Measurements from ENCODE around the gene KCNA3. TPM values are rescaled to one million over a fixed set of nuclear protein-coding genes. Genes with fewer than 3 reads are reported as not detected.
"Not testable (repeated sequence)": the region's sequence is repeated elsewhere in the genome, so short reads cannot be mapped to it uniquely, and the experiment has no call there.

The KCNA3 gene
- polyA plus RNA-seq, 3 donors = 0.12 to 0.15 (median 0.14) TPM

DNA sequence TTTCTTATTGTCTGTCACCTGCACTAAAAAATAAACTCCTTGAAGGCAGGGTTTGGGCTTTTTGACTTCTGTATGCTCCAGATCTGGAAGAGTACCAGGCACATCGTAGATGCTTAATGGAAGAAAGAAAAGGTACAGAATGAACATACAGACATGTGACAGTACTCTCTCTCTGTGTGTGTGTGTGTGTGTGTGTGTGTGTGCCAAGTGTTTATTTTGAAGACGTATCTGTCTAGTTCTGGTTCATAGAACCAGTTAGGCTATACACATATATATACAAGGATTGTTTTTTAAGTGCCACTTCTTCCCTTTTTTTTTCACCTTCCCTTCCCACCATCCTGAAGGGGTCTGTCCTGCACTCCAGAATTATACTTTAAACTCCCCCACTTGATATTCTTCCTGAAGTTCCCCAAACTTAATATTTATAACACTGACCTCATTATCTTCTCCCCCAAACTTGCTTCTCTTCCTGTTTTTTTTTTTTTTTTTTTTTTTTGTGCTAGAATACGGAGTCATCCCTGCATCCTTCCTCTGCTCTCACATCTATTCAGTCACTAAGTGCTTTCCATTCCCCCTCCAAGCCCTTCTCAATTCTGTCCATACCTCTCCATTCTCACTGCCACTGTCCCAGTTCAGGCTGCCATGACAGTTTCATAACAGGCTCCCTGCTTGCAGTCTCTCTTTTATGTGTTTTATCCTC, 5.4 kb upstream of the KCNA3 start:
- no peak for DNase-seq (ENCODE audit: low read depth in 3 of 3, low spot score in 2 of 3)

GRCh38 chr1:110677526-110677925, 2.8 kb upstream of the KCNA3 start:
- DNase-seq (ENCODE audit: low read depth in 3 of 3, low spot score in 2 of 3) = no peak

- no peak for DNase-seq (ENCODE audit: low read depth in 3 of 3, low spot score in 2 of 3)
These were observed 2.2 kb upstream of the KCNA3 start for GRCh38 chr1:110676970-110677369.

DNA sequence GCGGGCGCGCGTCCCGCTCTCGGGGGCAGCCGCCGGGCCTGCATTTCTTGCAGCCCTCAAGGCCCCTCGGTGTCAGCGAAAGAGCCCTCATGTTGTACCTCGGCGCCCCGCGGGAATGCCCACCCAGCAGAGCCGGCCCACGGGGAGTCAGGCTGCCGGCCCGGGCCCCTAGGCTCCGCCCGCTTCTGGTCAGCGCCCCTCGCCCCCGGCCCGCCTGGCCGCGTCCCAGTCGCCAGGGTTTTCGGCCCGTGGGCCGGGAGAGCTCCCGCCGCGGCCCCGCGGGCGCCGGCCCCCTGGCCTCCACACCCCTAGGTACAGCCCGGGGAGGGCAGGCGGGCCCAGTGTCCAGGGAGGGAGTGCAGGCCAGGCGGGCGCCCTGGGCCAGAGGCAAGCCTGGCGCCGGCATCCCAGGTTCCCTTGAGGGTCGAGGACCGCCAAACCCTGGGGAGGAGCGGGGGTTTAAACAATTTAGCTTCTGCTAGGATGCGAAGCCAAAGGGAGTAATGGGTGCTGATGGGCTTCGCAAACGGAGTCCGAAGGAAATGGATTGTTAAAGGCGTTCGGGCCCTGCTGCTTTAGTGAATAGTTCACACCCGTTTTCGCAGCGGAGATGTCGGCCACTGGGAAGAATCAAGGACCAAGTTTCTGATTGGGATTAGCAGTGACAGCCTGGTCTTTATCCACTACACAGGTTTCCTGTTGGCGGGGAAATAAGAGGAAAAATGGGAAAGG, 486 bp upstream of the KCNA3 start:
- DNase-seq (ENCODE audit: low read depth in 3 of 3, low spot score in 2 of 3) = no peak

DNA sequence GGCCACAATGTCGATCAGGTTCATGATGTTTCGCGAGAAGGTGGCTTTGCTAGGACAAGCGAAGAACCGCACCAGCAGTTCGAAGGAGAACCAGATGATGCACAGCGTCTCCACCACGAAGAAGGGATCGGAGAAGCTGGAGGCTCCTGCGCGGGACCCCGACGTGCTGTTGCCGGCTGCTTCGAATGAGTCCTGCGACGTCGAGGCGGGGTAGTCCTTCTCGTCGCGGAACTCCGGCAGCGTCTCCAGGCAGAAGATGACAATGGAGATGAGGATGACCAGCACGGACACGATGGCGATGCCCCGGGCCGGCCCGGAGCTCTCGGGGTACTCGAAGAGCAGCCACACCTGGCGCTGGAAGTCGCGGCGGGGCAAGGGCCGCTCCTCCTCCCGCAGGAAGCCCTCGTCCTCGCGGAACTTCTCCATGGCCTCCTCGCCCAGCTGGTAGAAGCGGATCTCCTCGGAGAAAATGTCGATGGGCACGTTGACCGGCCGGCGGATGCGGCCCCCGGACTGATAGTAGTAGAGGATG, 869 bp downstream of the KCNA3 start:
- no peak for DNase-seq (ENCODE audit: low read depth in 3 of 3, low spot score in 2 of 3)

GRCh38 chr1:110673197-110673701, 1.5 kb downstream of the KCNA3 start:
- DNase-seq (ENCODE audit: low read depth in 3 of 3, low spot score in 2 of 3) = no peak

DNA sequence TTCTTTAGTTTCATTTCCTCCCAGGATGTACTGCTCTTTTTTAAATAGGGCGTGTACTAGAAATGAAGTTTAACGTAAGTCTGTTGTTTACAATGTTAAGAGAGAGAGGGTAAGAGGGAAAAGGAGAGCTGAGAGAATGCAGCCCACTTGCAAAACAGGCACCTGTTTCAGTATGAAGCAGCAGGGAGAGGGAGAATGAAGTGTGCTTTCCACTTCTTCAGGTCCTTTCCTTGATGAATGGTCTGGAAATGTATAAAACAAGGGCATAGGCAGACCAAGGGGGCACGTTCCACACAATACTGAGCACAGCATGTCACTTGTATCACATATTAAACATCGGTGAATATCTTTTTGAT, 2.0 kb downstream of the KCNA3 start:
- DNase-seq (ENCODE audit: low read depth in 3 of 3, low spot score in 2 of 3) = no peak

GRCh38 chr1:110672001-110672752, 2.6 kb downstream of the KCNA3 start:
- no peak for DNase-seq (ENCODE audit: low read depth in 3 of 3, low spot score in 2 of 3)

- DNase-seq (ENCODE audit: low read depth in 3 of 3, low spot score in 2 of 3) = no peak
These were observed 3.4 kb downstream of the KCNA3 start for GRCh38 chr1:110671361-110671760.

DNA sequence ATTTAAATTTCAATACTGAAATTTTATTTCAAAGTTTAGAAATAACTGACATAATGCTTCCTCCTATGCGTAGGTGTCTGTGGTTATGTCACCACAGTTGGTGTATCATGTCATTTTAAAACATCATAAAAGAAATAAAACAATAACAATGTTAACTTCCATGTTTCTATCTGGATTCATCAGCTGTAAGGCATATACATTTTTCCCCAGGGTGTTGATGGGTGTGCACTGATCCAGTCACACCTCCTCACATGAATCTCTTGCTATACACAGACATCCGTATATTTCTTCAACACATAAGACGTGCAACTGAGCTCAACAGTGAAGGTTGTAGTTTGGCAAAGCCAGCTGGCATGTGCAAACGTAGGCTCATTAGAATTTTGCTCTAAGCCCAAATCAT, 6.2 kb downstream of the KCNA3 start:
- DNase-seq (ENCODE audit: low read depth in 3 of 3, low spot score in 2 of 3) = no peak

DNA sequence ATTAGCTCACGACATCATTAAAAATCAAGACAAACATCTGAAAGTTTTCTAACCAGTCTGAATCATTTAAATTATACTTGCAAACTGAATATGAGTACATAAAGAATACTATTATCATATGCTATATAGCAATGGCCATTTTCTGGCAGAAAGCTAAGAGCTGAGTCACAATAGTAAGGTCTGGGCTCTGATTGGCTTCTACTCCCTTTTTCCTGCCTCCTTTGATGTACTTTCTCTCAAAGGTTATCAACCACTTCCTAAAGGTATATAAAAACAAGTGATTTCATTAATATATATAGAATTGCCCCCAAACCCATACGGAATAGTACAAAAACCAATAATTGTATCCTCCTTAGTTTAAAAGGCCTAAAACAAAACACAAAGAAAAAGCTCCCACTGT, 7.0 kb downstream of the KCNA3 start:
- DNase-seq (ENCODE audit: low read depth in 3 of 3, low spot score in 2 of 3) = no peak

- no peak for DNase-seq (ENCODE audit: low read depth in 3 of 3, low spot score in 2 of 3)
These were observed 11.5 kb downstream of the KCNA3 start for GRCh38 chr1:110663241-110663640.

GRCh38 chr1:110659559-110659958, 15.2 kb downstream of the KCNA3 start:
- DNase-seq (ENCODE audit: low read depth in 3 of 3, low spot score in 2 of 3) = not testable (repeated sequence)

GRCh38 chr1:110657351-110657750, 17.4 kb downstream of the KCNA3 start:
- DNase-seq (ENCODE audit: low read depth in 3 of 3, low spot score in 2 of 3) = no peak

GRCh38 chr1:110650609-110651008, 24.1 kb downstream of the KCNA3 start:
- no peak for DNase-seq (ENCODE audit: low read depth in 3 of 3, low spot score in 2 of 3)

GRCh38 chr1:110648417-110648816, 26.3 kb downstream of the KCNA3 start:
- no peak for DNase-seq (ENCODE audit: low read depth in 3 of 3, low spot score in 2 of 3)

GRCh38 chr1:110647254-110647891, 27.4 kb downstream of the KCNA3 start:
- no peak for DNase-seq (ENCODE audit: low read depth in 3 of 3, low spot score in 2 of 3)

GRCh38 chr1:110645821-110646735, 28.7 kb downstream of the KCNA3 start:
- DNase-seq (ENCODE audit: low read depth in 3 of 3, low spot score in 2 of 3) = no peak

- no peak for DNase-seq (ENCODE audit: low read depth in 3 of 3, low spot score in 2 of 3)
These were observed 29.5 kb downstream of the KCNA3 start for GRCh38 chr1:110645211-110645610.

Measured in right renal cortex interstitium (tissue), 3 donors.